Measurements from ENCODE around the gene ACSM5.

GRCh38 chr16:20387978-20388377 is 21.4 kb upstream of the ACSM5 start:
- TF ChIP-seq REST (IDR thresholded peaks at IDR 0.05; ENCODE audit: insufficient replicate concordance, low read depth) (no peak), CTCF (IDR thresholded peaks at IDR 0.05; ENCODE audit: insufficient read depth, low read length) (no peak)
